Body of pancreas (tissue), 4 donors: Measurements from ENCODE around the gene ALKBH2. TPM values are rescaled to one million over a fixed set of nuclear protein-coding genes. Genes with fewer than 3 reads are reported as not detected.
A peak's percentile ranks its signal among the peaks of the same experiment; 100 is the strongest.

Experiments
- ATAC-seq: fragments of 150-250 bp; one replicate; pipeline ENCODE4 v1.9.1; 2016
- DNase-seq, 4 donors: peaks; one replicate each; pipeline ENCODE4 v3.0.0-alpha.2; 2019
- H3K27ac ChIP-seq, 4 donors: fragments of 200-600 bp; sonication (generic); 1 replicate in 3 of 4; 2 replicates in 1 of 4; pipeline versions ENCODE4 v1.5.1 to v1.6.1; 2016 to 2019; ENCODE audit warnings: mild to moderate bottlenecking in 1 of 4, mixed read lengths in 1 of 4, moderate library complexity in 1 of 4
- H3K27me3 ChIP-seq, 2 donors: fragments of 200-600 bp; sonication (generic); one replicate each; pipeline ENCODE4 v1.6.0; 2016; ENCODE audit warnings: mild to moderate bottlenecking in 1 of 2
- H3K36me3 ChIP-seq, 2 donors: fragments of 200-600 bp; sonication (generic); replicated peaks in 1 of 2; 2 replicates each; pipeline ENCODE4 v1.5.1; 2016; ENCODE audit warnings: low read depth in 2 of 2; ENCODE audit not compliant: insufficient read depth in 1 of 2
- H3K4me1 ChIP-seq: fragments of 200-600 bp; sonication (generic); one replicate; pipeline ENCODE4 v1.6.0; 2016
- H3K4me3 ChIP-seq, 2 donors: fragments of 200-600 bp; sonication (generic); 1 replicate in 1 of 2; 2 replicates in 1 of 2; pipeline ENCODE4 v1.5.1; 2016 to 2019
- H3K9me3 ChIP-seq, 3 donors: fragments of 200-600 bp; sonication (generic); 1 replicate in 2 of 3; 2 replicates in 1 of 3; pipeline ENCODE4 v1.5.1; 2016
- CTCF ChIP-seq, 7 experiments: fragments of 450-650 bp in 4 of 7; fragments of 200-600 bp in 3 of 7; sonication (generic) in 3 of 7; IDR thresholded peaks; one replicate each; pipeline ENCODE4 v1.5.1; 2016 to 2019; ENCODE audit warnings: antibody characterized with exemption in 7 of 7
- POLR2A ChIP-seq, 3 donors: fragments of 450-650 bp; IDR thresholded peaks; one replicate each; pipeline ENCODE4 v1.6.1; 2016; ENCODE audit warnings: antibody characterized with exemption in 3 of 3, mild to moderate bottlenecking in 2 of 3
- WGBS, 2 donors: methylation state at CpG; one replicate each; pipeline ENCODE4 v1.1.5; 2017; 5-methylcytosine and 5-hydroxymethylcytosine counted together
- intact Hi-C: fragments of 100-400 bp; cut with DNase I; formaldehyde crosslinking; loops from one replicate; pipeline ENCODE4 v1.15.1; 2023
- total RNA-seq, 2 donors: library from RNA; depleted of rRNA; stranded (reverse); fragments of >200 nt; gene quantifications; one replicate each; pipeline ENCODE4 v1.1.0, GENCODE V29; 2016

The ALKBH2 gene
- total RNA-seq, 2 donors from 2014 or later = 7.3 to 16.1 TPM

GRCh38 chr12:109097435-109098182 is 4.3 kb upstream of the ALKBH2 start, which contains the start of gene UNG:
Gene UNG (plus strand): TSS chr12:109097597. CDS start chr12:109097680, 83 bp downstream.
- Histone ChIP-seq H3K36me3 (peaks cover 0 to 4% of the 10 kb centered on the region in 2 donors), H3K4me3 (peak within 1 kb of the TSS; percentile 48 to 76), H3K4me1 (peaks cover 38% of the 10 kb centered on the region), H3K9me3 (no peaks in the 10 kb centered on the region), H3K27ac (peak within 1 kb of the TSS; percentile 74 to 93 (median 86)), H3K27me3 (no peaks in the 10 kb centered on the region)
- WGBS, 2 donors = 0% methylated on average over 10 to 60 of the region's 71 CpGs
- intact Hi-C loops = loop anchor here (10.0 kb wide), 1 partner anchor 213 kb away; the partner anchor contains the start of gene DAO
- DNase-seq (peak; percentile 97 to 98 (median 97)), ATAC-seq (peak; percentile 96)
- TF ChIP-seq CTCF (IDR thresholded peaks at IDR 0.05) (no peak), POLR2A (IDR thresholded peaks at IDR 0.05) (no peak)

- Histone ChIP-seq H3K36me3 (peaks cover 0 to 4% of the 10 kb centered on the region in 2 donors), H3K27ac (no peak overlapping the region), H3K9me3 (no peaks in the 10 kb centered on the region), H3K4me1 (peaks cover 43% of the 10 kb centered on the region), H3K4me3 (no peak overlapping the region), H3K27me3 (no peaks in the 10 kb centered on the region)
- TF ChIP-seq CTCF (IDR thresholded peaks at IDR 0.05) (no peak), POLR2A (IDR thresholded peaks at IDR 0.05) (no peak)
- ATAC-seq (no peak), DNase-seq (no peak)
- 22 to 30% methylated on average over 11 of the region's 11 CpGs for WGBS, 2 donors
- intact Hi-C loops = loop anchor here (10.0 kb wide), 1 partner anchor 212 kb away; the partner anchor contains the start of gene DAO
Observed at GRCh38 chr12:109097140-109097434, 3.8 kb upstream of the ALKBH2 start.

GRCh38 chr12:109092497-109093021 is 713 bp downstream of the ALKBH2 start:
- H3K27ac ChIP-seq = peak overlapping the region in 3 of 4 donors; percentile 45 to 67 (median 63)
- intact Hi-C loops = loop anchor here (10.0 kb wide), 1 partner anchor 208 kb away; the partner anchor contains the start of gene DAO

GRCh38 chr12:109089683-109090082 is 3.6 kb downstream of the ALKBH2 start:
- peaks cover 0 to 4% of the 10 kb centered on the region in 2 donors for H3K36me3 ChIP-seq
- H3K27me3 ChIP-seq = no peaks in the 10 kb centered on the region
- ATAC-seq = no peak
- 82 to 90% methylated on average over 6 to 7 of the region's 7 CpGs for WGBS, 2 donors
- no peaks in the 10 kb centered on the region for H3K9me3 ChIP-seq
- intact Hi-C loops = loop anchor here (10.0 kb wide), 2 partner anchors 135 to 205 kb away; partner anchors contain the start of gene DAO
- no peak for DNase-seq
- H3K27ac ChIP-seq = no peak overlapping the region
- TF ChIP-seq POLR2A (IDR thresholded peaks at IDR 0.05) = no peak
- no peak for TF ChIP-seq CTCF (IDR thresholded peaks at IDR 0.05)
- no peak overlapping the region for H3K4me3 ChIP-seq
- peaks cover 45% of the 10 kb centered on the region for H3K4me1 ChIP-seq

More at GRCh38 chr12:109092497-109093021, 713 bp downstream of the ALKBH2 start:
- H3K4me1 ChIP-seq = peaks cover 36% of the 10 kb centered on the region
- no peak overlapping the region for H3K4me3 ChIP-seq
- TF ChIP-seq POLR2A (IDR thresholded peaks at IDR 0.05) (no peak), CTCF (IDR thresholded peaks at IDR 0.05) (no peak)
- DNase-seq (no peak), ATAC-seq (no peak)
- peaks cover 0 to 2% of the 10 kb centered on the region in 2 donors for H3K36me3 ChIP-seq
- H3K27me3 ChIP-seq = no peaks in the 10 kb centered on the region
- WGBS, 2 donors = 56 to 72% methylated on average over 6 of the region's 6 CpGs
- H3K9me3 ChIP-seq = no peaks in the 10 kb centered on the region
